GM11168 (cell line): Measurements from ENCODE around the gene LMTK2.

Experiments used
- in situ Hi-C: fragments of 300-500 bp; cut with MboI; formaldehyde crosslinking; loops from one replicate; pipeline ENCODE4 v1.12.0; 2022; ENCODE audit warnings: low sequenced_read_pairs; ENCODE audit not compliant: unreplicated experiment

Gene LMTK2

GRCh38 chr7:98248156-98248555 is 141.5 kb downstream of the LMTK2 start:
- in situ Hi-C loops = loop anchor here (25.0 kb wide), 1 partner anchor 1089 kb away; the partner anchor contains the start of gene ARPC1A

DNA sequence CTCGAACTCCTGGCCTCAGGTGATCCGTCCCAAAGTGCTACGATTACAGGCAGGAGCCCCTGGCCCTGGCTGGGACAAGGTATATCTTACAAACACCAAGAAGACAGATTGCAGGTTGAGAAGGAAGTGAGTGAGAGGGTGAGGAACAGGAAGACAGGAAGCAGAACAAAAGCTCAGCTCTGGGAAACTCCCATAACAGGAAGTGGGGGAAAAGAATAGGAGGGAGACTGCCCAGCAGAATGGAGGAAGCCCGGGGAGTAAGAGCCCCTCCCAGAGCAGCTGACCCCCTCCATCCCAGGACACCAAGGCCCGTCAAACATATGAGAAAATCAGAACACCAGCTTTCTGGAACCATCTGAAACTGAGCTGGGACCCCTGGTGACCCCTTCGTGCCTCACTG is 142.4 kb downstream of the LMTK2 start:
- in situ Hi-C loops = loop anchor here (25.0 kb wide), 1 partner anchor 1088 kb away; the partner anchor contains the start of gene ARPC1A

DNA sequence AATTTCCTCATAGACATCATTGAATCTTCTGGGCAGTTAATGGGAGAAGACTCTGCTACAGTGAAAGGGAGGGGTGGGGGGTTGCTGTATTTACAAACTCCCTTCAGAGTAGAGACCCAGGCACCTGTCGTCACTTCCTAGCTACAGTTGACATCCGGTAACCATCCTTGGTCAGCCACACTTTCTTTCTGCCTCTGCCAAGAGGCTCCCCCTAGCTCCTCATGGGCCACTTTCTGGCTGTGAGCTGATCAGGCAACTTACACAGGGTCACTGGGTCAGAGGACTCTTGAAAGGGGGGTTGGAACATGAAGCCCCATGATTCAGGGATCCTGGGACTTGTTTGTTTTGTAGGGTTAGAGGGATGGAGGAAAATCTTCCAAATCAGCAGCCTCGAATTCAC is 144.1 kb downstream of the LMTK2 start:
- in situ Hi-C loops = no loop called here

- in situ Hi-C loops = no loop called here
These were observed 144.6 kb downstream of the LMTK2 start for GRCh38 chr7:98251231-98251600.

- in situ Hi-C loops = no loop called here
These were observed 145.2 kb downstream of the LMTK2 start, which contains the start of gene TECPR1 for GRCh38 chr7:98251601-98252424. Gene TECPR1, minus strand, starts transcription at chr7:98252232. Its CDS starts 6,086 bp downstream, at chr7:98246146.

- in situ Hi-C loops = no loop called here
These were observed 145.9 kb downstream of the LMTK2 start for GRCh38 chr7:98252425-98253054.

- in situ Hi-C loops = no loop called here
These were observed 147.9 kb downstream of the LMTK2 start for GRCh38 chr7:98254516-98254915.

- in situ Hi-C loops = no loop called here
These were observed 148.4 kb downstream of the LMTK2 start for GRCh38 chr7:98254951-98255610.

GRCh38 chr7:98256431-98256830 is 149.8 kb downstream of the LMTK2 start:
- in situ Hi-C loops = no loop called here

- in situ Hi-C loops = no loop called here
These were observed 151.0 kb downstream of the LMTK2 start for GRCh38 chr7:98257701-98258100.
